Endothelial cell of umbilical vein (primary cell): Measurements from ENCODE around the gene ITIH4. TPM values are rescaled to one million over a fixed set of nuclear protein-coding genes. Genes with fewer than 3 reads are reported as not detected.

Experiments
- BruUV-seq: library from RNA; stranded (reverse); fragments of 400-500 nt; replicated peaks from 2 replicates; lab custom pipeline; 2021; lab: Mats Ljungman, UMichigan
- CTCF ChIA-PET: fragments of 300-600, 350-600 bp; sonication (Branson Sonifier 250); formaldehyde crosslinking; loops from one replicate; lab custom pipeline; 2021; ENCODE audit warnings: antibody characterized with exemption, inconsistent platforms; lab: Charles Lee
- POLR2A ChIA-PET: fragments of 300-600, 350-600 bp; sonication (Branson Sonifier 250); formaldehyde crosslinking; loops from one replicate; lab custom pipeline; 2021; ENCODE audit warnings: antibody characterized with exemption, inconsistent platforms; lab: Charles Lee
- DNase-seq: peaks from one replicate; pipeline ENCODE4 v3.0.0-alpha.2; 2011; ENCODE audit warnings: low read depth, low spot score
- FAIRE-seq: peaks from 2 replicates; lab custom pipeline; 2011; peaks lifted over from hg19 to GRCh38; lab: Jason Lieb, UNC
- H2AFZ ChIP-seq: 2 replicates; pipeline ENCODE4 v1.6.0; 2012; ENCODE audit warnings: low read depth, low read length, control low read depth, inconsistent platforms
- H3K27ac ChIP-seq: 2 replicates; pipeline ENCODE4 v1.5.1; 2011; ENCODE audit warnings: low read depth, mild to moderate bottlenecking, control low read depth, low read length, moderate library complexity; ENCODE audit not compliant: insufficient read depth
- H3K27me3 ChIP-seq, 2 experiments: 2 replicates each; pipeline versions ENCODE4 v1.6.0 to v1.6.1; 2011; ENCODE audit warnings: low read length in 2 of 2, mixed read lengths in 1 of 2; ENCODE audit not compliant: control insufficient read depth in 2 of 2, insufficient read depth in 2 of 2
- H3K36me3 ChIP-seq, 2 experiments: 2 replicates in 1 of 2; 3 replicates in 1 of 2; pipeline ENCODE4 v1.5.1; 2011; ENCODE audit warnings: low read length in 2 of 2, mild to moderate bottlenecking in 1 of 2, moderate library complexity in 1 of 2; ENCODE audit not compliant: control insufficient read depth in 2 of 2, insufficient read depth in 2 of 2; ENCODE audit errors: extremely low read depth in 1 of 2
- H3K4me1 ChIP-seq: 3 replicates; pipeline ENCODE4 v1.5.1; 2011; ENCODE audit warnings: mild to moderate bottlenecking, low read length; ENCODE audit not compliant: control insufficient read depth, insufficient read depth; ENCODE audit errors: extremely low read depth
- H3K4me2 ChIP-seq: 2 replicates; pipeline ENCODE4 v1.6.1; 2011; ENCODE audit warnings: low read length, control low read depth, mixed read lengths; ENCODE audit not compliant: insufficient read depth
- H3K4me3 ChIP-seq, 3 experiments: fragments of 200-600 bp in 1 of 3; sonication (generic), shearing (Covaris generic) in 1 of 3; replicated peaks in 1 of 3; 2 replicates each; pipeline ENCODE4 v1.5.1; 2011 to 2016; ENCODE audit warnings: control low read depth in 3 of 3, low read length in 3 of 3, mild to moderate bottlenecking in 2 of 3, inconsistent platforms in 1 of 3, low read depth in 1 of 3, moderate library complexity in 1 of 3; ENCODE audit not compliant: insufficient read depth in 1 of 3
- H3K79me2 ChIP-seq: 2 replicates; pipeline ENCODE4 v1.6.0; 2012; ENCODE audit warnings: low read length, inconsistent platforms; ENCODE audit not compliant: control insufficient read depth, insufficient read depth
- H3K9ac ChIP-seq: replicated peaks from 2 replicates; pipeline ENCODE3; 2011; ENCODE audit warnings: low read length, control low read depth; ENCODE audit not compliant: insufficient read depth; ENCODE audit errors: extremely low read depth
- H3K9me1 ChIP-seq: replicated peaks from 3 replicates; pipeline ENCODE4 v1.6.0; 2011; ENCODE audit warnings: mild to moderate bottlenecking, low read length; ENCODE audit not compliant: control insufficient read depth, insufficient read depth; ENCODE audit errors: extremely low read depth
- H3K9me3 ChIP-seq: replicated peaks from 2 replicates; pipeline ENCODE4 v1.5.1; 2012; ENCODE audit warnings: low read length, inconsistent platforms; ENCODE audit not compliant: control insufficient read depth, insufficient read depth
- H4K20me1 ChIP-seq: replicated peaks from 2 replicates; pipeline ENCODE3; 2011; ENCODE audit warnings: mild to moderate bottlenecking, low read length; ENCODE audit not compliant: control insufficient read depth, insufficient read depth; ENCODE audit errors: extremely low read depth
- EZH2 ChIP-seq: IDR thresholded peaks from 2 replicates; pipeline ENCODE4 v1.6.1; 2012; ENCODE audit warnings: borderline replicate concordance, low read depth, mild to moderate bottlenecking, moderate library complexity, low read length, inconsistent platforms; ENCODE audit not compliant: severe bottlenecking
- FOS ChIP-seq: IDR thresholded peaks from 2 replicates; pipeline ENCODE4 v1.6.1; 2011; ENCODE audit warnings: mild to moderate bottlenecking, low read length, moderate library complexity, borderline replicate concordance; ENCODE audit not compliant: insufficient read depth
- GATA2 ChIP-seq: IDR thresholded peaks from 2 replicates; pipeline ENCODE4 v1.7.0; 2011; ENCODE audit warnings: low read depth, mild to moderate bottlenecking, moderate library complexity, mixed read lengths, low read length; ENCODE audit not compliant: insufficient read length, insufficient read depth
- JUN ChIP-seq: IDR thresholded peaks from 2 replicates; pipeline ENCODE4 v1.6.1; 2011; ENCODE audit warnings: borderline replicate concordance, low read depth; ENCODE audit not compliant: insufficient read length, insufficient read depth
- MYC ChIP-seq: IDR thresholded peaks from one replicate; pipeline ENCODE4 v1.6.1; 2011; ENCODE audit warnings: mild to moderate bottlenecking, low read depth, low read length
- POLR2A ChIP-seq: IDR thresholded peaks from 2 replicates; pipeline ENCODE4 v1.6.1; 2012; ENCODE audit warnings: low read depth, mild to moderate bottlenecking, control low read depth, low read length
- POLR2AphosphoS5 ChIP-seq: IDR thresholded peaks from 2 replicates; pipeline ENCODE4 v1.6.1; 2012; ENCODE audit warnings: low read depth, mild to moderate bottlenecking, control low read depth, low read length, moderate library complexity; ENCODE audit not compliant: insufficient read depth
- dilution Hi-C: fragments of 300-500 bp; cut with MboI; formaldehyde crosslinking; loops from one replicate; pipeline ENCODE4 v1.15.0; 2019; ENCODE audit warnings: low sequenced_read_pairs; ENCODE audit not compliant: extremely low pct_ligation_motif_present
- intact Hi-C: fragments of 100-400 bp; cut with micrococcal nuclease; formaldehyde crosslinking; loops from one replicate; pipeline ENCODE4 v1.10.0; 2022
- polyA plus RNA-seq, 4 experiments: library from polyadenylated mRNA; depleted of rRNA in 3 of 4; stranded (reverse) in 3 of 4; unstranded in 1 of 4; fragments of >200 nt; gene quantifications; 2 replicates each; pipeline versions ENCODE4 v1.2.1 to v1.2.3, GENCODE V29; 2011 to 2012; ENCODE audit warnings: missing spikeins in 1 of 4
- total RNA-seq: library from RNA; stranded (reverse); gene quantifications from 2 replicates; pipeline ENCODE4 v1.2.3, GENCODE V29; 2021
- TF ChIP-seq, protein P1 (sequence below), 2 donors: IDR thresholded peaks; 1 replicate in 1 of 2; 2 replicates in 1 of 2; pipeline ENCODE4 v1.5.1; 2011; ENCODE audit warnings: low read length in 2 of 2, mild to moderate bottlenecking in 2 of 2, moderate library complexity in 2 of 2, control low read depth in 1 of 2, inconsistent platforms in 1 of 2, low read depth in 1 of 2; ENCODE audit not compliant: insufficient read depth in 1 of 2; ENCODE audit errors: extremely low read depth in 1 of 2
- TF ChIP-seq, protein P2 (sequence below): IDR thresholded peaks from 2 replicates; pipeline ENCODE4 v1.6.1; 2011; ENCODE audit not compliant: insufficient read depth, insufficient read length

The ITIH4 gene
- total and polyA plus RNA-seq, 2 donors (not counting 3 experiments of a cell fraction or from before 2014, with no cell fraction given), result 0.17 to 2.4 TPM

DNA sequence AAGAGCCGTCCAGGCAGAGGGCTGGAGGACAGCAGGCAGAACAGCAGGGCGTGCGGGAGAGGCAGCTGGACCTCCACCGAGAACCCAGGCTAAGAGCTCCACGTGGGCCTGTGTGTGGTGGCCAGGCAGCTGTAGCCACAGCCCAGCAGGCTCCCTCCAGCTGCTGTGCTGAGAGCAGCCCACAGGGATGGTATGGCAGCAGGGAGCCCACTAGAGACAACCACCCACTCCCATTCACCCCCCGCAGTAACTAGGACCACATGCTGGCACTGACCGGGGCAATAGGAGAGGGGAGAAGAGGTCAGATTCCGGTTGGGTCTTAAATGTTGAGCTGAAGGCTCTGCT lies 29.9 kb upstream of the ITIH4 start:
- intact Hi-C loops, result no loop called here
- H3K4me3 ChIP-seq, result no peak overlapping the region
- TF ChIP-seq MYC, result no peak
- TF ChIP-seq, protein P1, sequence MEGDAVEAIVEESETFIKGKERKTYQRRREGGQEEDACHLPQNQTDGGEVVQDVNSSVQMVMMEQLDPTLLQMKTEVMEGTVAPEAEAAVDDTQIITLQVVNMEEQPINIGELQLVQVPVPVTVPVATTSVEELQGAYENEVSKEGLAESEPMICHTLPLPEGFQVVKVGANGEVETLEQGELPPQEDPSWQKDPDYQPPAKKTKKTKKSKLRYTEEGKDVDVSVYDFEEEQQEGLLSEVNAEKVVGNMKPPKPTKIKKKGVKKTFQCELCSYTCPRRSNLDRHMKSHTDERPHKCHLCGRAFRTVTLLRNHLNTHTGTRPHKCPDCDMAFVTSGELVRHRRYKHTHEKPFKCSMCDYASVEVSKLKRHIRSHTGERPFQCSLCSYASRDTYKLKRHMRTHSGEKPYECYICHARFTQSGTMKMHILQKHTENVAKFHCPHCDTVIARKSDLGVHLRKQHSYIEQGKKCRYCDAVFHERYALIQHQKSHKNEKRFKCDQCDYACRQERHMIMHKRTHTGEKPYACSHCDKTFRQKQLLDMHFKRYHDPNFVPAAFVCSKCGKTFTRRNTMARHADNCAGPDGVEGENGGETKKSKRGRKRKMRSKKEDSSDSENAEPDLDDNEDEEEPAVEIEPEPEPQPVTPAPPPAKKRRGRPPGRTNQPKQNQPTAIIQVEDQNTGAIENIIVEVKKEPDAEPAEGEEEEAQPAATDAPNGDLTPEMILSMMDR (IDR thresholded peaks at IDR 0.05; ENCODE audit: extremely low read depth in 1 of 2, insufficient read depth in 1 of 2, low read depth in 1 of 2, low read length in 2 of 2), result no peak
- TF ChIP-seq POLR2A, result no peak
- TF ChIP-seq EZH2, result no peak
- TF ChIP-seq GATA2, result no peak
- TF ChIP-seq POLR2AphosphoS5, result no peak
- TF ChIP-seq, protein P2, sequence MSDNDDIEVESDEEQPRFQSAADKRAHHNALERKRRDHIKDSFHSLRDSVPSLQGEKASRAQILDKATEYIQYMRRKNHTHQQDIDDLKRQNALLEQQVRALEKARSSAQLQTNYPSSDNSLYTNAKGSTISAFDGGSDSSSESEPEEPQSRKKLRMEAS, result no peak
- TF ChIP-seq JUN, result no peak
- no peak for TF ChIP-seq FOS
- no peak overlapping the region for H2AFZ ChIP-seq
- CTCF ChIA-PET, result interaction anchor here (1.0 to 1.7 kb wide), 2 partner anchors 10 to 254 kb away, joined by 3 to 7 read pairs; no protein-coding TSS in a partner anchor
- DNase-seq (no peak), FAIRE-seq (no peak)
- no peaks in the 10 kb centered on the region for H3K36me3 ChIP-seq
- no peaks in the 10 kb centered on the region for H3K27me3 ChIP-seq
- H3K27ac ChIP-seq, result no peak overlapping the region
- H4K20me1 ChIP-seq, result no peaks in the 10 kb centered on the region
- POLR2A ChIA-PET, result no interaction called here
- no peak overlapping the region for H3K4me2 ChIP-seq
- H3K4me1 ChIP-seq, result no peaks in the 10 kb centered on the region
- no peaks in the 10 kb centered on the region for H3K9me3 ChIP-seq
- no peaks in the 10 kb centered on the region for H3K9me1 ChIP-seq
- BruUV-seq, result no TSS peak
- H3K79me2 ChIP-seq, result no peaks in the 10 kb centered on the region
- H3K9ac ChIP-seq, result no peak overlapping the region
- dilution Hi-C loops, result no loop called here
